ENCODE results near the gene FAM221A.

FAM221A gene

GRCh38 chr7:23698822-23699221 is 18.8 kb downstream of the FAM221A start:
- Histone ChIP-seq H2BK5ac (ENCODE audit: low read depth, low read length, poor library complexity) (no peak overlapping the region), H2AK5ac (ENCODE audit: low read length) (no peak overlapping the region), H3K9ac (ENCODE audit: low read length) (no peak overlapping the region), H3K4ac (ENCODE audit: low read depth, low read length) (no peak overlapping the region), H3K18ac (ENCODE audit: low read length) (no peak overlapping the region), H3K79me1 (ENCODE audit: low read length) (no peaks in the 10 kb centered on the region), H3K4me2 (ENCODE audit: low read length) (no peak overlapping the region), H3K9me3 (ENCODE audit: insufficient read depth, low read depth, low read length) (no peaks in the 10 kb centered on the region), H4K8ac (ENCODE audit: low read depth, low read length) (no peak overlapping the region), H3K23ac (ENCODE audit: low read length) (no peak overlapping the region), H4K12ac (ENCODE audit: low read depth, low read length) (no peak overlapping the region), H3K4me1 (ENCODE audit: control insufficient read depth in 1 of 2, insufficient read depth in 2 of 2, low read length in 2 of 2) (no peaks in the 10 kb centered on the region), H3K27me3 (ENCODE audit: insufficient read depth, low read length) (no peaks in the 10 kb centered on the region), H2BK12ac (ENCODE audit: low read length) (no peak overlapping the region), H3K79me2 (ENCODE audit: control insufficient read depth, insufficient read depth, low read length, poor library complexity) (no peaks in the 10 kb centered on the region), H4K91ac (ENCODE audit: low read depth, low read length) (no peak overlapping the region), H3K4me3 (ENCODE audit: low read depth, low read length) (no peak overlapping the region), H2AFZ (ENCODE audit: insufficient read depth, low read length, poor library complexity) (no peak overlapping the region), H3K14ac (ENCODE audit: low read length) (no peak overlapping the region), H3K36me3 (ENCODE audit: control insufficient read depth in 1 of 2, insufficient read depth in 2 of 2, low read length in 2 of 2) (peaks cover 0 to 2% of the 10 kb centered on the region in 2 experiments), H3K27ac (ENCODE audit: low read depth, low read length) (no peak overlapping the region), H2BK120ac (ENCODE audit: insufficient read depth, low read length, poor library complexity) (no peak overlapping the region)
- no peak for DNase-seq
- no CpG with 5 or more reads among the region's 2 CpGs for WGBS (ENCODE audit: extremely low coverage, insufficient coverage, insufficient read length)

- H3K27me3 ChIP-seq (ENCODE audit: insufficient read depth, low read length), result no peaks in the 10 kb centered on the region
- no peaks in the 10 kb centered on the region for H3K36me3 ChIP-seq (ENCODE audit: control insufficient read depth in 1 of 2, insufficient read depth in 2 of 2, low read length in 2 of 2)
- H2BK5ac ChIP-seq (ENCODE audit: low read depth, low read length, poor library complexity), result no peak overlapping the region
- WGBS (ENCODE audit: extremely low coverage, insufficient coverage, insufficient read length), result no CpG with 5 or more reads among the region's 4 CpGs
- no peak overlapping the region for H3K4me3 ChIP-seq (ENCODE audit: low read depth, low read length)
- H3K27ac ChIP-seq (ENCODE audit: low read depth, low read length), result no peak overlapping the region
- no peak overlapping the region for H3K4ac ChIP-seq (ENCODE audit: low read depth, low read length)
- H2AK5ac ChIP-seq (ENCODE audit: low read length), result no peak overlapping the region
- no peak overlapping the region for H2BK120ac ChIP-seq (ENCODE audit: insufficient read depth, low read length, poor library complexity)
- H2AFZ ChIP-seq (ENCODE audit: insufficient read depth, low read length, poor library complexity), result no peak overlapping the region
- no peak overlapping the region for H3K14ac ChIP-seq (ENCODE audit: low read length)
- H2BK12ac ChIP-seq (ENCODE audit: low read length), result no peak overlapping the region
- no peaks in the 10 kb centered on the region for H3K79me2 ChIP-seq (ENCODE audit: control insufficient read depth, insufficient read depth, low read length, poor library complexity)
- H4K91ac ChIP-seq (ENCODE audit: low read depth, low read length), result no peak overlapping the region
- no peak overlapping the region for H3K9ac ChIP-seq (ENCODE audit: low read length)
- no peak for DNase-seq
- no peak overlapping the region for H3K23ac ChIP-seq (ENCODE audit: low read length)
- H4K12ac ChIP-seq (ENCODE audit: low read depth, low read length), result no peak overlapping the region
- no peaks in the 10 kb centered on the region for H3K79me1 ChIP-seq (ENCODE audit: low read length)
- H3K18ac ChIP-seq (ENCODE audit: low read length), result no peak overlapping the region
- H3K4me2 ChIP-seq (ENCODE audit: low read length), result no peak overlapping the region
- H3K9me3 ChIP-seq (ENCODE audit: insufficient read depth, low read depth, low read length), result no peaks in the 10 kb centered on the region
- no peaks in the 10 kb centered on the region for H3K4me1 ChIP-seq (ENCODE audit: control insufficient read depth in 1 of 2, insufficient read depth in 2 of 2, low read length in 2 of 2)
- H4K8ac ChIP-seq (ENCODE audit: low read depth, low read length), result no peak overlapping the region
Observed at GRCh38 chr7:23700046-23700445, 20.0 kb downstream of the FAM221A start.

GRCh38 chr7:23709081-23709750 is 29.2 kb downstream of the FAM221A start:
- Histone ChIP-seq H3K9ac (ENCODE audit: low read length) (no peak overlapping the region), H2BK5ac (ENCODE audit: low read depth, low read length, poor library complexity) (no peak overlapping the region), H3K4me2 (ENCODE audit: low read length) (no peak overlapping the region), H2BK12ac (ENCODE audit: low read length) (no peak overlapping the region), H3K4me3 (ENCODE audit: low read depth, low read length) (no peak overlapping the region), H3K4ac (ENCODE audit: low read depth, low read length) (no peak overlapping the region), H2AFZ (ENCODE audit: insufficient read depth, low read length, poor library complexity) (no peak overlapping the region), H3K9me3 (ENCODE audit: insufficient read depth, low read depth, low read length) (no peaks in the 10 kb centered on the region), H3K4me1 (ENCODE audit: control insufficient read depth in 1 of 2, insufficient read depth in 2 of 2, low read length in 2 of 2) (no peaks in the 10 kb centered on the region), H3K23ac (ENCODE audit: low read length) (no peak overlapping the region), H3K14ac (ENCODE audit: low read length) (no peak overlapping the region), H3K79me1 (ENCODE audit: low read length) (no peaks in the 10 kb centered on the region), H3K27me3 (ENCODE audit: insufficient read depth, low read length) (no peaks in the 10 kb centered on the region), H4K12ac (ENCODE audit: low read depth, low read length) (no peak overlapping the region), H2AK5ac (ENCODE audit: low read length) (no peak overlapping the region), H3K36me3 (ENCODE audit: control insufficient read depth in 1 of 2, insufficient read depth in 2 of 2, low read length in 2 of 2) (no peaks in the 10 kb centered on the region), H3K79me2 (ENCODE audit: control insufficient read depth, insufficient read depth, low read length, poor library complexity) (no peaks in the 10 kb centered on the region), H4K8ac (ENCODE audit: low read depth, low read length) (no peak overlapping the region), H4K91ac (ENCODE audit: low read depth, low read length) (no peak overlapping the region), H3K18ac (ENCODE audit: low read length) (no peak overlapping the region), H2BK120ac (ENCODE audit: insufficient read depth, low read length, poor library complexity) (no peak overlapping the region), H3K27ac (ENCODE audit: low read depth, low read length) (no peak overlapping the region)
- WGBS (ENCODE audit: extremely low coverage, insufficient coverage, insufficient read length), result no CpG with 5 or more reads among the region's 7 CpGs
- no peak for DNase-seq

GRCh38 chr7:23710000-23710399 is 30.0 kb downstream of the FAM221A start, which contains the start of gene STK31:
Gene STK31 (plus strand): TSS chr7:23710219. CDS start chr7:23710286, 67 bp downstream.
- WGBS (ENCODE audit: extremely low coverage, insufficient coverage, insufficient read length), result no CpG with 5 or more reads among the region's 33 CpGs

More at GRCh38 chr7:23710000-23710399, 30.0 kb downstream of the FAM221A start, which contains the start of gene STK31:
- H3K4ac ChIP-seq (ENCODE audit: low read depth, low read length), result no peak within 1 kb of the TSS
- no peak within 1 kb of the TSS for H2BK12ac ChIP-seq (ENCODE audit: low read length)
- no peak within 1 kb of the TSS for H3K23ac ChIP-seq (ENCODE audit: low read length)
- H4K91ac ChIP-seq (ENCODE audit: low read depth, low read length), result no peak within 1 kb of the TSS
- no peak within 1 kb of the TSS for H3K27ac ChIP-seq (ENCODE audit: low read depth, low read length)
- H3K4me2 ChIP-seq (ENCODE audit: low read length), result no peak within 1 kb of the TSS
- no peak within 1 kb of the TSS for H2AK5ac ChIP-seq (ENCODE audit: low read length)
- no peak within 1 kb of the TSS for H3K9ac ChIP-seq (ENCODE audit: low read length)
- DNase-seq, result no peak
- H4K8ac ChIP-seq (ENCODE audit: low read depth, low read length), result no peak within 1 kb of the TSS
- H3K14ac ChIP-seq (ENCODE audit: low read length), result no peak within 1 kb of the TSS
- no peaks in the 10 kb centered on the region for H3K9me3 ChIP-seq (ENCODE audit: insufficient read depth, low read depth, low read length)
- H2AFZ ChIP-seq (ENCODE audit: insufficient read depth, low read length, poor library complexity), result no peak within 1 kb of the TSS
- H3K18ac ChIP-seq (ENCODE audit: low read length), result no peak within 1 kb of the TSS
- no peaks in the 10 kb centered on the region for H3K79me2 ChIP-seq (ENCODE audit: control insufficient read depth, insufficient read depth, low read length, poor library complexity)
- no peak within 1 kb of the TSS for H2BK120ac ChIP-seq (ENCODE audit: insufficient read depth, low read length, poor library complexity)
- no peaks in the 10 kb centered on the region for H3K27me3 ChIP-seq (ENCODE audit: insufficient read depth, low read length)
- no peaks in the 10 kb centered on the region for H3K36me3 ChIP-seq (ENCODE audit: control insufficient read depth in 1 of 2, insufficient read depth in 2 of 2, low read length in 2 of 2)
- H3K4me1 ChIP-seq (ENCODE audit: control insufficient read depth in 1 of 2, insufficient read depth in 2 of 2, low read length in 2 of 2), result no peaks in the 10 kb centered on the region
- no peaks in the 10 kb centered on the region for H3K79me1 ChIP-seq (ENCODE audit: low read length)
- no peak within 1 kb of the TSS for H2BK5ac ChIP-seq (ENCODE audit: low read depth, low read length, poor library complexity)
- no peak within 1 kb of the TSS for H4K12ac ChIP-seq (ENCODE audit: low read depth, low read length)
- no peak within 1 kb of the TSS for H3K4me3 ChIP-seq (ENCODE audit: low read depth, low read length)

Data from trophoblast cell (in vitro differentiated cells and primary cell).